ENCODE results near the gene TMEM259. TPM values are rescaled to one million over a fixed set of nuclear protein-coding genes. Genes with fewer than 3 reads are reported as not detected.

TMEM259 gene
- total and polyA plus RNA-seq, 2 of the 8 experiments (the other 6 are each of a cell fraction or from before 2014, with no cell fraction given): 140 to 243 TPM

DNA sequence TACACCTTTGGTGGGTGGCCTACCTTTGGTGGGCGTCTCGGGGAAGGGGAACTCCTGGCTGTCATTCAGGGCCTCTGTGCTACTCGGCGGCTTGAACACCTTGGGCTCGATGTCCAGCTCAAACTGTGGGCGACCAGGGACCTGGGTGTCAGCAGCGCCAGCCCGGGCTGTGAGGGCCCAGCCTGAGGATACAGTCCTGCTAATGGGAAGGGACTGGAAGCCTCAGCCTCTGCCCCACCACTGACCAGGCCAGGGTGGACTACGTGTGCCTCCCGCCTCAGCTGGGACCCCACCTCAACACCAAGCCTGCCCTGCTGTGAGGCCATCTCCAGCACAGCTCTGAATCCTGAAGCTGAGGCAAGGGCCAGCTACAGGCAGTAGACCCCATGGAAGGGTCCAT lies 7.7 kb downstream of the TMEM259 start:
- H3K23me2 ChIP-seq (ENCODE audit: low read depth, low read length): no peaks in the 10 kb centered on the region
- H4K8ac ChIP-seq (ENCODE audit: extremely low read depth, insufficient read depth, low read length): no peak overlapping the region; the same call in 1 of the 2 replicates
- POLR2A ChIA-PET (ENCODE audit: partially characterized antibody): interaction anchor here (0.7 to 3.4 kb wide), 7 partner anchors 10 to 134 kb away, joined by 3 to 19 read pairs (median 4); partner anchors contain the start of genes ABCA7 and CNN2
- DNase-seq (ENCODE audit: low read depth in 1 of 2, low spot score in 2 of 2) (no peak), FAIRE-seq (no peak)
- no peak overlapping the region for H4K91ac ChIP-seq (replicated peaks; ENCODE audit: insufficient read length, low read length)
- H2AFZ ChIP-seq (ENCODE audit: low read length): no peak overlapping the region
- CTCF ChIA-PET (ENCODE audit: partially characterized antibody): interaction anchor here (0.6 to 2.3 kb wide), 4 partner anchors 10 to 205 kb away, joined by 3 to 5 read pairs (median 4); partner anchors contain the start of gene WDR18
- no peak overlapping the region for H2BK5ac ChIP-seq (ENCODE audit: low read depth, low read length)
- no peak overlapping the region for H3K56ac ChIP-seq (replicated peaks; ENCODE audit: insufficient read length, low read depth, low read length)
- H3K4me3 ChIP-seq (ENCODE audit: extremely low read depth in 1 of 4, insufficient read depth in 2 of 4, low read depth in 3 of 4, low read length in 4 of 4): no peak overlapping the region
- H3K14ac ChIP-seq (ENCODE audit: insufficient read length): no peak overlapping the region
- H3K9ac ChIP-seq (replicated peaks in 1 of 4; ENCODE audit: extremely low read depth in 1 of 4, low read depth in 3 of 4, low read length in 3 of 4): no peak overlapping the region
- H2AK5ac ChIP-seq (ENCODE audit: low read depth, low read length): no peak overlapping the region
- peaks cover 29 to 39% of the 10 kb centered on the region in 2 experiments for H4K20me1 ChIP-seq (replicated peaks in 1 of 2; ENCODE audit: control insufficient read depth in 1 of 2, insufficient read depth in 2 of 2, low read length in 2 of 2)
- no peaks in the 10 kb centered on the region for H3K27me3 ChIP-seq (replicated peaks in 1 of 4; ENCODE audit: control insufficient read depth in 3 of 4, extremely low read depth in 1 of 4, insufficient read depth in 3 of 4, low read length in 3 of 4)
- H3K23ac ChIP-seq (ENCODE audit: insufficient read length): no peak overlapping the region
- H3K36me3 ChIP-seq (ENCODE audit: control insufficient read depth in 2 of 4, insufficient read depth in 4 of 4, low read length in 3 of 4): peaks cover 8 to 56% (median 11%) of the 10 kb centered on the region in 4 experiments; a peak in 6 of 8 replicates
- H2BK20ac ChIP-seq (ENCODE audit: low read length): no peak overlapping the region
- H2BK15ac ChIP-seq (ENCODE audit: low read length): no peak overlapping the region
- no peak overlapping the region for H2BK12ac ChIP-seq (ENCODE audit: low read depth, low read length)
- WGBS, 2 experiments (ENCODE audit: extremely low coverage in 1 of 2, insufficient coverage in 1 of 2, insufficient read length in 1 of 2, insufficient replicate concordance in 2 of 2, low coverage in 1 of 2, low lambda C conversion rate in 2 of 2, missing lambda C conversion rate in 1 of 2): 95% methylated on average over 9 of the region's 10 CpGs; no CpG with 5 or more reads in 1 of the 2 experiments
- no peak overlapping the region for H3K4ac ChIP-seq (replicated peaks; ENCODE audit: insufficient read length, low read depth, low read length)
- H3K79me2 ChIP-seq (ENCODE audit: control insufficient read depth in 1 of 2, insufficient read depth in 2 of 2, low read length in 2 of 2): peaks cover 16 to 52% of the 10 kb centered on the region in 2 experiments; a peak in 3 of 4 replicates
- no peak overlapping the region for H4K5ac ChIP-seq (ENCODE audit: insufficient read length, low read depth, low read length)
- no peak overlapping the region for H2BK120ac ChIP-seq (replicated peaks; ENCODE audit: low read depth, low read length)
- peaks cover 0 to 24% (median 16%) of the 10 kb centered on the region in 4 experiments; a peak in 5 of 7 replicates for H3K4me1 ChIP-seq (replicated peaks in 1 of 4; ENCODE audit: control insufficient read depth in 3 of 4, insufficient read depth in 4 of 4, low read length in 3 of 4)
- no peaks in the 10 kb centered on the region for H3K9me3 ChIP-seq (ENCODE audit: insufficient read depth in 2 of 2, low read depth in 1 of 2, low read length in 1 of 2)
- H3K79me1 ChIP-seq (ENCODE audit: low read depth, low read length): peaks cover 13% of the 10 kb centered on the region
- H3K18ac ChIP-seq (ENCODE audit: extremely low read depth, low read length): no peak overlapping the region
- no peak overlapping the region for H3K4me2 ChIP-seq (ENCODE audit: insufficient read depth in 1 of 2, low read depth in 2 of 2, low read length in 2 of 2)
- no peak overlapping the region for H3K27ac ChIP-seq (ENCODE audit: low read depth, low read length)
- TF ChIP-seq, protein P1, sequence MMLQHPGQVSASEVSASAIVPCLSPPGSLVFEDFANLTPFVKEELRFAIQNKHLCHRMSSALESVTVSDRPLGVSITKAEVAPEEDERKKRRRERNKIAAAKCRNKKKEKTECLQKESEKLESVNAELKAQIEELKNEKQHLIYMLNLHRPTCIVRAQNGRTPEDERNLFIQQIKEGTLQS (IDR thresholded peaks at IDR 0.05; ENCODE audit: insufficient read depth, low read depth, low read length): no peak
- TF ChIP-seq SIX5 (IDR thresholded peaks at IDR 0.05; ENCODE audit: low read depth, low read length): no peak
- TF ChIP-seq KDM5A (IDR thresholded peaks at IDR 0.05; ENCODE audit: low read length): no peak
- no peak for TF ChIP-seq CBX5 (IDR thresholded peaks at IDR 0.05; ENCODE audit: low read depth, low read length)
- no peak for TF ChIP-seq TBP (IDR thresholded peaks at IDR 0.05; ENCODE audit: low read depth, low read length)
- no peak for TF ChIP-seq CHD2 (IDR thresholded peaks at IDR 0.05; ENCODE audit: low read length)
- TF ChIP-seq TEAD4 (IDR thresholded peaks at IDR 0.05; ENCODE audit: low read depth, low read length): no peak
- TF ChIP-seq, protein P2, sequence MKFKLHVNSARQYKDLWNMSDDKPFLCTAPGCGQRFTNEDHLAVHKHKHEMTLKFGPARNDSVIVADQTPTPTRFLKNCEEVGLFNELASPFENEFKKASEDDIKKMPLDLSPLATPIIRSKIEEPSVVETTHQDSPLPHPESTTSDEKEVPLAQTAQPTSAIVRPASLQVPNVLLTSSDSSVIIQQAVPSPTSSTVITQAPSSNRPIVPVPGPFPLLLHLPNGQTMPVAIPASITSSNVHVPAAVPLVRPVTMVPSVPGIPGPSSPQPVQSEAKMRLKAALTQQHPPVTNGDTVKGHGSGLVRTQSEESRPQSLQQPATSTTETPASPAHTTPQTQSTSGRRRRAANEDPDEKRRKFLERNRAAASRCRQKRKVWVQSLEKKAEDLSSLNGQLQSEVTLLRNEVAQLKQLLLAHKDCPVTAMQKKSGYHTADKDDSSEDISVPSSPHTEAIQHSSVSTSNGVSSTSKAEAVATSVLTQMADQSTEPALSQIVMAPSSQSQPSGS (IDR thresholded peaks at IDR 0.05; ENCODE audit: low read length): no peak
- no peak for TF ChIP-seq PHF8 (conservative IDR thresholded peaks at IDR 0.05; ENCODE audit: low read depth, low read length)
- TF ChIP-seq JUND (IDR thresholded peaks at IDR 0.05; ENCODE audit: low read length): no peak
- TF ChIP-seq RBBP5 (IDR thresholded peaks at IDR 0.05; ENCODE audit: borderline replicate concordance, low read depth, low read length): no peak
- TF ChIP-seq EGR1 (IDR thresholded peaks at IDR 0.05; ENCODE audit: borderline replicate concordance, low read depth, low read length): no peak

Data from H1 (cell line).